IMR-90 (cell line): ENCODE results near the gene C19orf25. TPM values are rescaled to one million over a fixed set of nuclear protein-coding genes. Genes with fewer than 3 reads are reported as not detected.

ENCODE experiments used
- ATAC-seq: fragments of 200-7000 bp; cut with Tn5 transposase; 2 replicates; pipeline ENCODE4 v1.9.1; 2020; ENCODE audit warnings: low read depth, mild to moderate bottlenecking, moderate library complexity
- BruUV-seq: library from RNA; stranded (reverse); fragments of 400-500 nt; replicated peaks from 2 replicates; lab custom pipeline; 2021; lab: Mats Ljungman, UMichigan
- CTCF ChIA-PET: fragments of 300-600 bp; formaldehyde crosslinking; extraction: SDS; loops from one replicate; lab custom pipeline; 2021; ENCODE audit warnings: antibody characterized with exemption; lab: Yijun Ruan, JAX
- POLR2A ChIA-PET: fragments of 300-600 bp; sonication (Branson Sonifier 250); formaldehyde crosslinking; loops from one replicate; lab custom pipeline; 2022; ENCODE audit warnings: antibody characterized with exemption; ENCODE audit not compliant: unreplicated experiment; lab: Charles Lee
- DNase-seq: peaks from one replicate; pipeline ENCODE4 v3.0.0; 2013
- H2AFZ ChIP-seq: replicated peaks from 2 replicates; pipeline ENCODE3; 2013; ENCODE audit warnings: low read length, mild to moderate bottlenecking; ENCODE audit not compliant: poor library complexity
- H2AK5ac ChIP-seq: 2 replicates; pipeline ENCODE4 v1.6.1; 2013; ENCODE audit warnings: low read depth, low read length, inconsistent platforms
- H2AK9ac ChIP-seq: replicated peaks from 2 replicates; pipeline ENCODE3; 2013; ENCODE audit warnings: mild to moderate bottlenecking, low read depth, low read length, moderate library complexity; ENCODE audit not compliant: poor library complexity
- H2BK120ac ChIP-seq: 2 replicates; pipeline ENCODE4 v1.6.1; 2013; ENCODE audit warnings: low read depth, low read length, inconsistent platforms
- H2BK15ac ChIP-seq: 3 replicates; pipeline ENCODE4 v1.6.1; 2013; ENCODE audit warnings: low read depth, low read length, inconsistent platforms
- H2BK20ac ChIP-seq: 2 replicates; pipeline ENCODE4 v1.6.1; 2013; ENCODE audit warnings: low read depth, mild to moderate bottlenecking, inconsistent platforms, low read length, moderate library complexity
- H2BK5ac ChIP-seq: 2 replicates; pipeline ENCODE4 v1.6.1; 2013; ENCODE audit warnings: mild to moderate bottlenecking, low read depth, low read length, inconsistent platforms; ENCODE audit not compliant: poor library complexity, severe bottlenecking
- H3K14ac ChIP-seq: replicated peaks from 2 replicates; pipeline ENCODE4 v1.6.1; 2013; ENCODE audit warnings: low read depth, low read length, inconsistent platforms
- H3K18ac ChIP-seq: 2 replicates; pipeline ENCODE4 v1.6.1; 2013; ENCODE audit warnings: low read depth, low read length, control low read depth
- H3K23ac ChIP-seq: 2 replicates; pipeline ENCODE4 v1.6.1; 2013; ENCODE audit warnings: low read depth, low read length, inconsistent platforms
- H3K27ac ChIP-seq: 2 replicates; pipeline ENCODE4 v1.5.1; 2013; ENCODE audit warnings: mild to moderate bottlenecking, control low read depth, low read length; ENCODE audit not compliant: insufficient read depth
- H3K27me3 ChIP-seq: 2 replicates; pipeline ENCODE4 v1.6.1; 2013; ENCODE audit warnings: low read length; ENCODE audit not compliant: control insufficient read depth, insufficient read depth
- H3K36me3 ChIP-seq: 2 replicates; pipeline ENCODE4 v1.6.1; 2013; ENCODE audit warnings: low read length, mixed read lengths; ENCODE audit not compliant: control insufficient read depth, insufficient read depth
- H3K4ac ChIP-seq: 2 replicates; pipeline ENCODE4 v1.6.1; 2013; ENCODE audit warnings: low read depth, low read length, inconsistent platforms
- H3K4me1 ChIP-seq: 2 replicates; pipeline ENCODE4 v1.6.1; 2013; ENCODE audit warnings: low read length, mixed read lengths; ENCODE audit not compliant: control insufficient read depth, insufficient read depth
- H3K4me2 ChIP-seq: 2 replicates; pipeline ENCODE4 v1.6.1; 2013; ENCODE audit warnings: low read depth, mild to moderate bottlenecking, control low read depth, low read length, moderate library complexity
- H3K4me3 ChIP-seq: 2 replicates; pipeline ENCODE4 v1.5.1; 2013; ENCODE audit warnings: low read depth, mild to moderate bottlenecking, control low read depth, low read length, moderate library complexity; ENCODE audit not compliant: insufficient read depth
- H3K56ac ChIP-seq: 2 replicates; pipeline ENCODE4 v1.6.1; 2013; ENCODE audit warnings: low read length, inconsistent platforms; ENCODE audit not compliant: insufficient read depth; ENCODE audit errors: extremely low read depth
- H3K79me1 ChIP-seq, 2 experiments: 2 replicates each; pipeline ENCODE4 v1.6.1; 2013; ENCODE audit warnings: low read length in 2 of 2, inconsistent platforms in 1 of 2, low read depth in 1 of 2
- H3K9ac ChIP-seq: 2 replicates; pipeline ENCODE4 v1.6.1; 2013; ENCODE audit warnings: low read depth, low read length, control low read depth
- H3K9me1 ChIP-seq: 2 replicates; pipeline ENCODE4 v1.6.1; 2013; ENCODE audit warnings: low read length, inconsistent platforms; ENCODE audit not compliant: insufficient read depth
- H3K9me3 ChIP-seq: 2 replicates; pipeline ENCODE4 v1.6.1; 2013; ENCODE audit warnings: low read length; ENCODE audit not compliant: control insufficient read depth, insufficient read depth
- H4K20me1 ChIP-seq: 2 replicates; pipeline ENCODE4 v1.6.1; 2013; ENCODE audit warnings: low read length, inconsistent platforms; ENCODE audit not compliant: insufficient read depth
- H4K5ac ChIP-seq: 2 replicates; pipeline ENCODE4 v1.6.1; 2013; ENCODE audit warnings: mild to moderate bottlenecking, low read depth, low read length, control low read depth
- H4K8ac ChIP-seq, 2 experiments: 2 replicates each; pipeline ENCODE4 v1.6.1; 2013; ENCODE audit warnings: low read depth in 2 of 2, low read length in 2 of 2, control low read depth in 1 of 2, inconsistent platforms in 1 of 2
- H4K91ac ChIP-seq: 2 replicates; pipeline ENCODE4 v1.6.1; 2013; ENCODE audit warnings: low read depth, low read length, inconsistent platforms; ENCODE audit not compliant: insufficient read depth
- BHLHE40 ChIP-seq: fragments of 150-350 bp; IDR thresholded peaks from 2 replicates; pipeline ENCODE4 v1.6.1; 2016; ENCODE audit warnings: mild to moderate bottlenecking, low read depth, low read length
- CEBPB ChIP-seq: IDR thresholded peaks from 2 replicates; pipeline ENCODE4 v1.6.1; 2012; ENCODE audit warnings: low read depth, low read length, improper control_type of control experiment
- CHD1 ChIP-seq: IDR thresholded peaks from 2 replicates; pipeline ENCODE4 v1.6.1; 2012; ENCODE audit warnings: low read depth, low read length, improper control_type of control experiment
- CTCF ChIP-seq: conservative IDR thresholded peaks from 2 replicates; pipeline ENCODE4 v1.5.1; 2012; ENCODE audit warnings: mild to moderate bottlenecking, low read depth, low read length, improper control_type of control experiment
- ELK1 ChIP-seq: fragments of 150-350 bp; IDR thresholded peaks from 2 replicates; pipeline ENCODE4 v1.6.1; 2016; ENCODE audit warnings: low read depth, mild to moderate bottlenecking, low read length, moderate library complexity, borderline replicate concordance
- FOS ChIP-seq: fragments of 150-350 bp; IDR thresholded peaks from 2 replicates; pipeline ENCODE4 v1.6.1; 2016; ENCODE audit warnings: low read depth, low read length
- MAFK ChIP-seq: IDR thresholded peaks from 2 replicates; pipeline ENCODE4 v1.6.1; 2012; ENCODE audit warnings: low read depth, low read length, improper control_type of control experiment
- MAZ ChIP-seq: IDR thresholded peaks from 2 replicates; pipeline ENCODE4 v1.6.1; 2012; ENCODE audit warnings: low read depth, mild to moderate bottlenecking, low read length, improper control_type of control experiment, moderate library complexity, borderline replicate concordance
- MXI1 ChIP-seq: IDR thresholded peaks from 2 replicates; pipeline ENCODE4 v1.6.1; 2012; ENCODE audit warnings: low read depth, mild to moderate bottlenecking, low read length, moderate library complexity, borderline replicate concordance
- NFE2L2 ChIP-seq: fragments of 150-350 bp; IDR thresholded peaks from 2 replicates; pipeline ENCODE4 v1.6.1; 2016; ENCODE audit warnings: low read depth, mild to moderate bottlenecking, low read length
- POLR2A ChIP-seq: IDR thresholded peaks from 2 replicates; pipeline ENCODE4 v1.6.1; 2012; ENCODE audit warnings: mild to moderate bottlenecking, low read depth, low read length
- RAD21 ChIP-seq: IDR thresholded peaks from 2 replicates; pipeline ENCODE4 v1.6.1; 2012; ENCODE audit warnings: low read length, improper control_type of control experiment
- RCOR1 ChIP-seq: IDR thresholded peaks from 2 replicates; pipeline ENCODE4 v1.6.1; 2012; ENCODE audit warnings: mild to moderate bottlenecking, low read length, improper control_type of control experiment; ENCODE audit not compliant: insufficient replicate concordance
- RFX5 ChIP-seq: IDR thresholded peaks from 2 replicates; pipeline ENCODE4 v1.8.0; 2012; ENCODE audit warnings: low read depth, mild to moderate bottlenecking, low read length, moderate library complexity
- SMC3 ChIP-seq: fragments of 150-350 bp; IDR thresholded peaks from 2 replicates; pipeline ENCODE4 v1.6.1; 2016; ENCODE audit warnings: low read depth, mild to moderate bottlenecking, antibody characterized with exemption, low read length, moderate library complexity
- USF2 ChIP-seq: fragments of 150-350 bp; IDR thresholded peaks from 2 replicates; pipeline ENCODE4 v1.6.1; 2017; ENCODE audit warnings: mild to moderate bottlenecking, antibody characterized with exemption, low read length, low read depth
- WGBS, 2 experiments: methylation state at CpG; one replicate each; pipeline versions ENCODE4 v1.1.5 to v1.1.7; 2013; ENCODE audit warnings: missing lambda C conversion rate in 2 of 2; ENCODE audit not compliant: insufficient read length in 1 of 2; ENCODE audit errors: extremely low coverage in 2 of 2; 5-methylcytosine and 5-hydroxymethylcytosine counted together
- dilution Hi-C: fragments of 300-500 bp; cut with HindIII; formaldehyde crosslinking; loops from one replicate; pipeline ENCODE4 v1.14.3; 2018; ENCODE audit warnings: low sequenced_read_pairs; ENCODE audit not compliant: unreplicated experiment
- in situ Hi-C: fragments of 300-500 bp; cut with MboI; formaldehyde crosslinking; loops from 3 replicates; pipeline ENCODE4 v1.14.3; 2019; ENCODE audit warnings: low sequenced_read_pairs, inconsistent platforms, mixed read lengths
- intact Hi-C: fragments of 100-400 bp; cut with micrococcal nuclease; formaldehyde crosslinking; loops from 2 replicates; pipeline ENCODE4 v1.10.0; 2022
- polyA plus RNA-seq, 3 experiments: library from polyadenylated mRNA; depleted of rRNA; stranded (reverse); fragments of >200 nt; gene quantifications; 2 replicates each; pipeline ENCODE4 v1.2.3, GENCODE V29; 2012; ENCODE audit warnings: low replicate concordance in 1 of 3
- total RNA-seq: library from RNA; depleted of rRNA; stranded (reverse); fragments of >200 nt; gene quantifications from 2 replicates; pipeline ENCODE4 v1.2.3, GENCODE V29; 2012

The C19orf25 gene
- total and polyA plus RNA-seq, 2 of the 4 experiments (the other 2 are of a cell fraction) = 10.4 to 34.9 TPM

DNA sequence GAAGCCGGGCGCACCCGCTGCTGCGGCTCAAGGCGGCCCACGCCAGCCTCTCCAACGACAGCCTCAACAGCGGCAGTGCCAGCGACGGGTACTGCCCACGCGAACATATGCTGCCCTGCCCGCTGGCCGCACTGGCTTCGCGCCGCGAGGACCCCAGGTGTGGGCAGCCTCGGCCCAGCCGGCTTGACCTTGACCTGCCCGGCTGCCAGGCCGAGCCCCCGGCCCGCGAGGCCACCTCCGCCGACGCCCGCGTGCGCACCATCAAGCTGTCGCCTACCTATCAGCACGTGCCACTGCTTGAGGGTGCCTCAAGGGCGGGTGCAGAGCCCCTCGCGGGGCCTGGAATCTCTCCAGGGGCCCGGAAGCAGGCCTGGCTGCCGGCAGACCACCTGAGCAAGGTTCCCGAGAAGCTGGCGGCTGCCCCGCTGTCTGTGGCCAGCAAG is 13.0 kb downstream of the C19orf25 start:
- in situ Hi-C loops = no loop called here
- intact Hi-C loops = no loop called here
- WGBS, 2 experiments = 60% methylated on average over 28 of the region's 41 CpGs; no CpG with 5 or more reads in 1 of the 2 experiments
- ATAC-seq (no peak), DNase-seq (no peak)
- H4K20me1 ChIP-seq = peaks cover 53% of the 10 kb centered on the region
- H4K8ac ChIP-seq = no peak overlapping the region
- no peak overlapping the region for H2BK5ac ChIP-seq
- no peak overlapping the region for H3K18ac ChIP-seq
- ChIA-PET CTCF (interaction anchor here (0.6 to 0.7 kb wide), 2 partner anchors 11 to 15 kb away, joined by 3 read pairs; no protein-coding TSS in a partner anchor), POLR2A (no interaction called here)
- H3K9ac ChIP-seq = no peak overlapping the region
- no peak overlapping the region for H4K5ac ChIP-seq
- H3K36me3 ChIP-seq = peaks cover under 1% of the 10 kb centered on the region; the same call in 1 of the 2 replicates
- no peak overlapping the region for H3K56ac ChIP-seq
- H3K27ac ChIP-seq = no peak overlapping the region
- H3K4me2 ChIP-seq = no peak overlapping the region
- H2BK15ac ChIP-seq = no peak overlapping the region
- dilution Hi-C loops = no loop called here
- H3K4me3 ChIP-seq = no peak overlapping the region
- BruUV-seq = no TSS peak
- no peak overlapping the region for H2AFZ ChIP-seq
- H3K4me1 ChIP-seq = peaks cover 19% of the 10 kb centered on the region
- H3K4ac ChIP-seq = no peak overlapping the region
- H3K27me3 ChIP-seq = peaks cover 52% of the 10 kb centered on the region
- no peak overlapping the region for H4K91ac ChIP-seq
- no peaks in the 10 kb centered on the region for H3K79me1 ChIP-seq
- H3K14ac ChIP-seq = no peak overlapping the region
- H2BK120ac ChIP-seq = no peak overlapping the region
- no peaks in the 10 kb centered on the region; the same call in 1 of the 2 replicates for H3K9me3 ChIP-seq
- no peak overlapping the region for H3K23ac ChIP-seq
- no peak overlapping the region for H2AK5ac ChIP-seq
- TF ChIP-seq FOS (no peak), MAZ (no peak), RFX5 (no peak), RCOR1 (no peak), CTCF (no peak), MAFK (no peak), USF2 (no peak), BHLHE40 (no peak), ELK1 (no peak), RAD21 (no peak), POLR2A (no peak), MXI1 (no peak), SMC3 (no peak), CHD1 (no peak), CEBPB (no peak), NFE2L2 (no peak)
- peak overlapping the region; percentile 42 for H2AK9ac ChIP-seq
- H2BK20ac ChIP-seq = no peak overlapping the region
- no peaks in the 10 kb centered on the region for H3K9me1 ChIP-seq
